Caki2 (cell line): ENCODE results near the gene PSMA1. TPM values are rescaled to one million over a fixed set of nuclear protein-coding genes. Genes with fewer than 3 reads are reported as not detected.
"Not testable (repeated sequence)": the region's sequence is repeated elsewhere in the genome, so short reads cannot be mapped to it uniquely, and the experiment has no call there.

ENCODE experiments used
- DNase-seq: peaks from one replicate; pipeline ENCODE4 v3.0.0-alpha.2; 2015; ENCODE audit warnings: low read depth
- in situ Hi-C: cut with HindIII; loops from 2 replicates; pipeline ENCODE4 v1.10.0; 2016; ENCODE audit warnings: low sequenced_read_pairs, low pct_unique_long_range_greater_than_20kb, mixed read lengths
- total RNA-seq: library from RNA; depleted of rRNA; stranded (reverse); fragments of >200 nt; shearing (Covaris generic); gene quantifications from 2 replicates; pipeline ENCODE4 v1.2.3, GENCODE V29; 2014; ENCODE audit warnings: low replicate concordance; rRNA removed

The PSMA1 gene
- 354 and 406 TPM in 2 replicates for total RNA-seq

- in situ Hi-C loops: no loop called here
- peak; percentile 94 for DNase-seq
These were observed at the start of gene PSMA1 for GRCh38 chr11:14519917-14520746. TSS of gene PSMA1 (minus strand) at chr11:14520386. CDS start at chr11:14520299, 87 bp downstream.

- in situ Hi-C loops, DNase-seq: not testable (repeated sequence)
These were observed 49.3 kb upstream of the PSMA1 start for GRCh38 chr11:14569516-14569915.

- in situ Hi-C loops: no loop called here
- no peak for DNase-seq
These were observed 47.0 kb upstream of the PSMA1 start for GRCh38 chr11:14567064-14567651.

- DNase-seq: no peak
- in situ Hi-C loops: no loop called here
These were observed 46.3 kb upstream of the PSMA1 start for GRCh38 chr11:14566331-14567063.

- in situ Hi-C loops: no loop called here
These were observed 45.7 kb upstream of the PSMA1 start for GRCh38 chr11:14565845-14566244.

GRCh38 chr11:14555818-14556217, 35.6 kb upstream of the PSMA1 start:
- no peak for DNase-seq
- in situ Hi-C loops: no loop called here

More at GRCh38 chr11:14565845-14566244, 45.7 kb upstream of the PSMA1 start:
- no peak for DNase-seq

- DNase-seq: no peak
- in situ Hi-C loops: no loop called here
These were observed 34.8 kb upstream of the PSMA1 start for GRCh38 chr11:14554959-14555358.

GRCh38 chr11:14552089-14552488, 31.9 kb upstream of the PSMA1 start:
- no peak for DNase-seq
- in situ Hi-C loops: no loop called here

- no peak for DNase-seq
- in situ Hi-C loops: no loop called here
These were observed 31.2 kb upstream of the PSMA1 start for GRCh38 chr11:14551380-14551779.

GRCh38 chr11:14549891-14550290, 29.7 kb upstream of the PSMA1 start:
- DNase-seq: no peak
- in situ Hi-C loops: no loop called here

GRCh38 chr11:14547440-14547839, 27.3 kb upstream of the PSMA1 start:
- in situ Hi-C loops: no loop called here
- no peak for DNase-seq

GRCh38 chr11:14546672-14547071, 26.5 kb upstream of the PSMA1 start:
- in situ Hi-C loops: no loop called here

GRCh38 chr11:14544611-14545010, 24.4 kb upstream of the PSMA1 start:
- no peak for DNase-seq
- in situ Hi-C loops: no loop called here

More at GRCh38 chr11:14546672-14547071, 26.5 kb upstream of the PSMA1 start:
- DNase-seq: no peak

GRCh38 chr11:14543260-14543659, 23.1 kb upstream of the PSMA1 start:
- in situ Hi-C loops: no loop called here
- DNase-seq: no peak

GRCh38 chr11:14542324-14542723, 22.1 kb upstream of the PSMA1 start:
- no peak for DNase-seq
- in situ Hi-C loops: no loop called here

- no peak for DNase-seq
- in situ Hi-C loops: no loop called here
These were observed 21.2 kb upstream of the PSMA1 start for GRCh38 chr11:14541192-14541947.

- in situ Hi-C loops: no loop called here
These were observed 19.8 kb upstream of the PSMA1 start for GRCh38 chr11:14539982-14540421.

GRCh38 chr11:14538926-14539554, 18.9 kb upstream of the PSMA1 start:
- no peak for DNase-seq
- in situ Hi-C loops: no loop called here

More at GRCh38 chr11:14539982-14540421, 19.8 kb upstream of the PSMA1 start:
- DNase-seq: no peak
